KMS-11 (cell line): ENCODE results near the gene RHBDF1.

Experiments
- H2AFZ ChIP-seq: fragments of 200-600 bp; sonication (generic); 2 replicates; pipeline ENCODE4 v1.6.1; 2016; ENCODE audit warnings: antibody characterized with exemption, mixed run types, low read depth
- H3K27ac ChIP-seq: fragments of 200-600 bp; sonication (generic); 2 replicates; pipeline ENCODE4 v1.6.1; 2016; ENCODE audit warnings: mild to moderate bottlenecking, mixed run types
- H3K27me3 ChIP-seq: fragments of 200-600 bp; sonication (generic); 2 replicates; pipeline ENCODE4 v1.6.1; 2017; ENCODE audit warnings: mild to moderate bottlenecking, low read depth, mixed run types, moderate library complexity; ENCODE audit not compliant: insufficient read depth
- H3K36me3 ChIP-seq: fragments of 200-600 bp; sonication (generic); 2 replicates; pipeline ENCODE4 v1.6.1; 2017; ENCODE audit warnings: mild to moderate bottlenecking, mixed run types; ENCODE audit not compliant: insufficient read depth
- H3K4me1 ChIP-seq: fragments of 200-600 bp; sonication (generic); 2 replicates; pipeline ENCODE4 v1.6.1; 2016; ENCODE audit warnings: mild to moderate bottlenecking, low read depth, mixed run types; ENCODE audit not compliant: poor library complexity, severe bottlenecking
- H3K4me2 ChIP-seq: fragments of 200-600 bp; sonication (generic); 2 replicates; pipeline ENCODE4 v1.7.0; 2016; ENCODE audit warnings: mild to moderate bottlenecking, mixed run types
- H3K4me3 ChIP-seq: fragments of 200-600 bp; sonication (generic); IDR thresholded peaks from 2 replicates; pipeline ENCODE4 v1.6.1; 2017; ENCODE audit warnings: low read depth, low read length, mixed read lengths; ENCODE audit not compliant: insufficient read depth
- H3K79me2 ChIP-seq: fragments of 200-600 bp; sonication (generic); 2 replicates; pipeline ENCODE4 v1.6.1; 2016; ENCODE audit warnings: low read depth, mixed run types; ENCODE audit not compliant: insufficient read depth
- H3K9ac ChIP-seq: fragments of 200-600 bp; sonication (generic); 2 replicates; pipeline ENCODE4 v1.6.1; 2016; ENCODE audit warnings: mild to moderate bottlenecking, mixed run types
- H4K20me1 ChIP-seq: fragments of 200-600 bp; sonication (generic); 2 replicates; pipeline ENCODE4 v1.6.1; 2016; ENCODE audit warnings: mild to moderate bottlenecking, mixed run types; ENCODE audit not compliant: insufficient read depth
- CTCF ChIP-seq: fragments of 200-600 bp; sonication (generic); conservative IDR thresholded peaks from 2 replicates; pipeline ENCODE4 v1.6.1; 2017; ENCODE audit warnings: low read depth, mild to moderate bottlenecking, antibody characterized with exemption, low read length, moderate library complexity, mixed read lengths

The RHBDF1 gene

GRCh38 chr16:97822-98221 lies 25.4 kb upstream of the RHBDF1 start:
- H3K4me3 ChIP-seq: no peak overlapping the region
- no peak overlapping the region for H3K9ac ChIP-seq
- no peak overlapping the region for H3K27ac ChIP-seq
- no peaks in the 10 kb centered on the region for H3K79me2 ChIP-seq
- H3K27me3 ChIP-seq: no peaks in the 10 kb centered on the region
- H3K36me3 ChIP-seq: no peaks in the 10 kb centered on the region
- no peak overlapping the region for H3K4me2 ChIP-seq
- H3K4me1 ChIP-seq: peaks cover 19% of the 10 kb centered on the region
- H2AFZ ChIP-seq: no peak overlapping the region
- H4K20me1 ChIP-seq: no peaks in the 10 kb centered on the region
- no peak for TF ChIP-seq CTCF

GRCh38 chr16:96935-97381 lies 24.5 kb upstream of the RHBDF1 start:
- no peaks in the 10 kb centered on the region for H3K79me2 ChIP-seq
- H3K27ac ChIP-seq: no peak overlapping the region
- H3K27me3 ChIP-seq: no peaks in the 10 kb centered on the region
- H3K9ac ChIP-seq: no peak overlapping the region
- H4K20me1 ChIP-seq: no peaks in the 10 kb centered on the region
- no peak overlapping the region for H2AFZ ChIP-seq
- H3K4me1 ChIP-seq: peaks cover 19% of the 10 kb centered on the region
- H3K36me3 ChIP-seq: no peaks in the 10 kb centered on the region
- peak; percentile 99 for TF ChIP-seq CTCF
- H3K4me2 ChIP-seq: no peak overlapping the region
- H3K4me3 ChIP-seq: no peak overlapping the region

- Histone ChIP-seq H3K4me1 (peaks cover 27% of the 10 kb centered on the region), H3K27me3 (no peaks in the 10 kb centered on the region), H3K27ac (no peak overlapping the region), H3K9ac (no peak overlapping the region), H4K20me1 (no peaks in the 10 kb centered on the region), H3K4me3 (no peak overlapping the region), H3K79me2 (no peaks in the 10 kb centered on the region), H2AFZ (no peak overlapping the region), H3K4me2 (no peak overlapping the region), H3K36me3 (no peaks in the 10 kb centered on the region)
- TF ChIP-seq CTCF: no peak
These were observed 22.5 kb upstream of the RHBDF1 start for GRCh38 chr16:94918-95265.

- no peaks in the 10 kb centered on the region for H3K27me3 ChIP-seq
- no peak overlapping the region for H3K9ac ChIP-seq
- H3K4me3 ChIP-seq: no peak overlapping the region
- H3K79me2 ChIP-seq: no peaks in the 10 kb centered on the region
- peaks cover 13% of the 10 kb centered on the region for H3K4me1 ChIP-seq
- no peaks in the 10 kb centered on the region for H3K36me3 ChIP-seq
- no peak overlapping the region; the same call in 1 of the 2 replicates for H3K27ac ChIP-seq
- H2AFZ ChIP-seq: no peak overlapping the region
- no peak for TF ChIP-seq CTCF
- H4K20me1 ChIP-seq: no peaks in the 10 kb centered on the region
- no peak overlapping the region for H3K4me2 ChIP-seq
These were observed 20.3 kb upstream of the RHBDF1 start for GRCh38 chr16:92431-93339.
